Transverse colon (tissue), 4 donors: ENCODE measurements around the gene RNF215. TPM values are rescaled to one million over a fixed set of nuclear protein-coding genes. Genes with fewer than 3 reads are reported as not detected.

Source experiments
- DNase-seq: peaks from one replicate; pipeline ENCODE4 v3.0.0-alpha.2; 2019
- H3K27ac ChIP-seq, 4 donors: fragments of 200-600 bp; sonication (generic); 2 replicates each; pipeline ENCODE4 v1.5.1; 2016 to 2018; ENCODE audit warnings: inconsistent platforms in 4 of 4
- H3K27me3 ChIP-seq: fragments of 200-600 bp; sonication (generic); 2 replicates; pipeline ENCODE4 v1.5.1; 2017; ENCODE audit warnings: inconsistent platforms
- H3K36me3 ChIP-seq, 4 donors: fragments of 200-600 bp; sonication (generic); 2 replicates each; pipeline ENCODE4 v1.5.1; 2017 to 2019; ENCODE audit warnings: inconsistent platforms in 4 of 4
- H3K4me1 ChIP-seq, 4 donors: fragments of 200-600 bp; sonication (generic); 2 replicates each; pipeline ENCODE4 v1.5.1; 2017 to 2020; ENCODE audit warnings: inconsistent platforms in 4 of 4
- H3K4me3 ChIP-seq, 4 donors: fragments of 200-600 bp; sonication (generic); 1 replicate in 1 of 4; 2 replicates in 3 of 4; pipeline versions ENCODE4 v1.5.1 to v1.6.1; 2017 to 2019; ENCODE audit warnings: inconsistent platforms in 4 of 4
- H3K9me3 ChIP-seq, 2 donors: fragments of 200-600 bp; sonication (generic); 2 replicates each; pipeline ENCODE4 v1.5.1; 2017 to 2019; ENCODE audit warnings: inconsistent platforms in 2 of 2
- EP300 ChIP-seq: sonication (generic); formaldehyde crosslinking; IDR thresholded peaks from one replicate; pipeline ENCODE4 v1.6.1; 2017; ENCODE audit warnings: antibody characterized with exemption, low read depth
- POLR2A ChIP-seq: fragments of 450-650 bp; IDR thresholded peaks from one replicate; pipeline ENCODE4 v1.6.1; 2016; ENCODE audit warnings: antibody characterized with exemption, mild to moderate bottlenecking, moderate library complexity
- POLR2AphosphoS5 ChIP-seq, 3 donors: sonication (generic); formaldehyde crosslinking; IDR thresholded peaks; one replicate each; pipeline ENCODE4 v1.6.1; 2016; ENCODE audit warnings: antibody characterized with exemption in 3 of 3
- WGBS, 2 donors: methylation state at CpG; one replicate each; pipeline ENCODE4 v1.1.5; 2018; ENCODE audit warnings: low coverage in 1 of 2; 5-methylcytosine and 5-hydroxymethylcytosine counted together
- in situ Hi-C, 4 donors: fragments of 200-750 bp; cut with MboI; loops; one replicate each; pipeline versions ENCODE4 v1.15.0 to v1.15.1; 2017; ENCODE audit warnings: low sequenced_read_pairs in 3 of 4, low pct_ligation_motif_present in 1 of 4, low pct_unique_long_range_greater_than_20kb in 1 of 4
- intact Hi-C: fragments of 100-400 bp; cut with DNase I; formaldehyde crosslinking; loops from one replicate; pipeline ENCODE4 v1.15.1; 2023; ENCODE audit warnings: low total_unique reads
- total RNA-seq, 4 donors: library from RNA; depleted of rRNA; stranded (reverse); fragments of >200 nt; gene quantifications; one replicate each; pipeline ENCODE4 v1.1.0, GENCODE V29; 2016
- TF ChIP-seq, protein P1 (sequence below), 5 experiments: fragments of 200-600 bp in 3 of 5; fragments of 450-650 bp in 2 of 5; sonication (generic) in 3 of 5; IDR thresholded peaks; 1 replicate in 2 of 5; 2 replicates in 3 of 5; pipeline ENCODE4 v1.5.1; 2016 to 2017; ENCODE audit warnings: antibody characterized with exemption in 5 of 5, inconsistent platforms in 3 of 5, mild to moderate bottlenecking in 2 of 5, moderate library complexity in 1 of 5

Gene RNF215
- total RNA-seq, 4 donors from 2014 or later: 3.2 to 65.5 (median 9.8) TPM

DNA sequence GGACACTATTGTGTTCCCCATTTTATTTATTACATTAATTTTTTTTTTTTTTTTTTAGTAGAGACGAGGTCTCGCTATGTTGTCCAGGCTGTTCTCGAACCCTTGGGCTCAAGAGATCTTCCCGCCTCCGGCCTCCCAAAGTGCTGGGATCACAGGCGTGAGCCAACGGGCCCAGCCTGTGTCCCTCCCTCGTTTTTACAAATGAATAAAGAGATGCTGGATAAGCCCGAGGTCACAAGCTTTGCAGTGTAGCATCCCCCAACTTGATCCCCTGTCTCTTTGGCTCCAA is 38.1 kb upstream of the RNF215 start:
- no peak for TF ChIP-seq EP300
- TF ChIP-seq POLR2AphosphoS5 (IDR thresholded peaks at IDR 0.05): no peak
- TF ChIP-seq, protein P1, sequence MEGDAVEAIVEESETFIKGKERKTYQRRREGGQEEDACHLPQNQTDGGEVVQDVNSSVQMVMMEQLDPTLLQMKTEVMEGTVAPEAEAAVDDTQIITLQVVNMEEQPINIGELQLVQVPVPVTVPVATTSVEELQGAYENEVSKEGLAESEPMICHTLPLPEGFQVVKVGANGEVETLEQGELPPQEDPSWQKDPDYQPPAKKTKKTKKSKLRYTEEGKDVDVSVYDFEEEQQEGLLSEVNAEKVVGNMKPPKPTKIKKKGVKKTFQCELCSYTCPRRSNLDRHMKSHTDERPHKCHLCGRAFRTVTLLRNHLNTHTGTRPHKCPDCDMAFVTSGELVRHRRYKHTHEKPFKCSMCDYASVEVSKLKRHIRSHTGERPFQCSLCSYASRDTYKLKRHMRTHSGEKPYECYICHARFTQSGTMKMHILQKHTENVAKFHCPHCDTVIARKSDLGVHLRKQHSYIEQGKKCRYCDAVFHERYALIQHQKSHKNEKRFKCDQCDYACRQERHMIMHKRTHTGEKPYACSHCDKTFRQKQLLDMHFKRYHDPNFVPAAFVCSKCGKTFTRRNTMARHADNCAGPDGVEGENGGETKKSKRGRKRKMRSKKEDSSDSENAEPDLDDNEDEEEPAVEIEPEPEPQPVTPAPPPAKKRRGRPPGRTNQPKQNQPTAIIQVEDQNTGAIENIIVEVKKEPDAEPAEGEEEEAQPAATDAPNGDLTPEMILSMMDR (IDR thresholded peaks at IDR 0.05): no peak
- no peak for TF ChIP-seq POLR2A
- H3K27ac ChIP-seq: peak overlapping the region; percentile 74 to 98 (median 92)
- in situ Hi-C loops: no loop called here
- peaks cover 22 to 54% (median 39%) of the 10 kb centered on the region in 4 donors for H3K4me1 ChIP-seq
- peak overlapping the region in 3 of 4 donors; percentile 64 to 70 (median 67) for H3K4me3 ChIP-seq
- intact Hi-C loops: no loop called here
- no peaks in the 10 kb centered on the region for H3K27me3 ChIP-seq
- DNase-seq: no peak
- H3K9me3 ChIP-seq: no peaks in the 10 kb centered on the region
- no peaks in the 10 kb centered on the region for H3K36me3 ChIP-seq
- WGBS, 2 donors: 0 to 8% methylated on average over 6 to 9 of the region's 9 CpGs

GRCh38 chr22:30424534-30425326 is 37.5 kb upstream of the RNF215 start:
- in situ Hi-C loops: no loop called here
- Histone ChIP-seq H3K4me3 (peak overlapping the region; percentile 25 to 70 (median 66)), H3K4me1 (peaks cover 22 to 56% (median 39%) of the 10 kb centered on the region in 4 donors), H3K27ac (peak overlapping the region; percentile 98 to 99 (median 98)), H3K27me3 (no peaks in the 10 kb centered on the region), H3K9me3 (no peaks in the 10 kb centered on the region), H3K36me3 (no peaks in the 10 kb centered on the region)
- intact Hi-C loops: no loop called here
- WGBS, 2 donors: 22 to 25% methylated on average over 16 to 19 of the region's 20 CpGs
- DNase-seq: peak; percentile 23
- TF ChIP-seq POLR2A (no peak), EP300 (no peak)
- TF ChIP-seq, protein P1 (IDR thresholded peaks at IDR 0.05): peak in 1 of 5 experiments; percentile 31

GRCh38 chr22:30423959-30424533 is 36.8 kb upstream of the RNF215 start:
- H3K36me3 ChIP-seq: no peaks in the 10 kb centered on the region
- peak; percentile 99 for DNase-seq
- H3K9me3 ChIP-seq: no peaks in the 10 kb centered on the region
- peak overlapping the region; percentile 54 to 70 (median 62) for H3K4me3 ChIP-seq
- intact Hi-C loops (no loop called here), in situ Hi-C loops (no loop called here)
- no peaks in the 10 kb centered on the region for H3K27me3 ChIP-seq
- TF ChIP-seq EP300: peak; percentile 18
- peak; percentile 51 for TF ChIP-seq POLR2A
- TF ChIP-seq, protein P1 (IDR thresholded peaks at IDR 0.05): no peak
- peak; percentile 85 to 95 (median 93) for TF ChIP-seq POLR2AphosphoS5 (IDR thresholded peaks at IDR 0.05)
- H3K27ac ChIP-seq: peak overlapping the region; percentile 98 to 99 (median 98)
- WGBS, 2 donors: 0 to 1% methylated on average over 6 to 29 of the region's 31 CpGs
- H3K4me1 ChIP-seq: peaks cover 22 to 57% (median 39%) of the 10 kb centered on the region in 4 donors

GRCh38 chr22:30423301-30423958 is 36.2 kb upstream of the RNF215 start:
- peak overlapping the region; percentile 54 to 70 (median 62) for H3K4me3 ChIP-seq
- peak overlapping the region; percentile 98 to 99 (median 98) for H3K27ac ChIP-seq
- H3K27me3 ChIP-seq: no peaks in the 10 kb centered on the region
- no peaks in the 10 kb centered on the region for H3K36me3 ChIP-seq
- H3K9me3 ChIP-seq: no peaks in the 10 kb centered on the region
- TF ChIP-seq POLR2A: peak; percentile 94
- TF ChIP-seq EP300: no peak
- TF ChIP-seq, protein P1 (IDR thresholded peaks at IDR 0.05): peak in 1 of 5 experiments; percentile 9
- peak; percentile 89 to 97 (median 95) for TF ChIP-seq POLR2AphosphoS5 (IDR thresholded peaks at IDR 0.05)
- 0% methylated on average over 38 of the region's 45 CpGs; no CpG with 5 or more reads in 1 of the 2 donors for WGBS, 2 donors
- DNase-seq: peak; percentile 56
- intact Hi-C loops (no loop called here), in situ Hi-C loops (no loop called here)
- H3K4me1 ChIP-seq: peaks cover 22 to 62% (median 39%) of the 10 kb centered on the region in 4 donors
